GM12873 (cell line): Measurements from ENCODE around the gene ASTN2.

ENCODE experiments used
- CTCF ChIP-seq: IDR thresholded peaks from 2 replicates; pipeline ENCODE4 v1.5.1; 2012; ENCODE audit warnings: low read depth, mild to moderate bottlenecking, moderate library complexity, low read length, control low read depth; ENCODE audit not compliant: insufficient read depth; ENCODE audit errors: missing control alignments

ASTN2 gene

GRCh38 chr9:116686693-116687073 is 728.2 kb downstream of the ASTN2 start:
- no peak for TF ChIP-seq CTCF

- TF ChIP-seq CTCF: no peak
These were observed 728.7 kb downstream of the ASTN2 start for GRCh38 chr9:116686135-116686534.

GRCh38 chr9:116685166-116685565 is 729.7 kb downstream of the ASTN2 start:
- TF ChIP-seq CTCF: no peak

- no peak for TF ChIP-seq CTCF
These were observed 731.3 kb downstream of the ASTN2 start for GRCh38 chr9:116683535-116683934.

- no peak for TF ChIP-seq CTCF
These were observed 740.5 kb downstream of the ASTN2 start for GRCh38 chr9:116674210-116674980.

- no peak for TF ChIP-seq CTCF
These were observed 741.5 kb downstream of the ASTN2 start for GRCh38 chr9:116673375-116673774.

GRCh38 chr9:116671605-116672004 is 743.3 kb downstream of the ASTN2 start:
- no peak for TF ChIP-seq CTCF
